Measurements from ENCODE around the gene GULP1.
"Not testable (repeated sequence)": the region's sequence is repeated elsewhere in the genome, so short reads cannot be mapped to it uniquely, and the experiment has no call there.

Gene GULP1

DNA sequence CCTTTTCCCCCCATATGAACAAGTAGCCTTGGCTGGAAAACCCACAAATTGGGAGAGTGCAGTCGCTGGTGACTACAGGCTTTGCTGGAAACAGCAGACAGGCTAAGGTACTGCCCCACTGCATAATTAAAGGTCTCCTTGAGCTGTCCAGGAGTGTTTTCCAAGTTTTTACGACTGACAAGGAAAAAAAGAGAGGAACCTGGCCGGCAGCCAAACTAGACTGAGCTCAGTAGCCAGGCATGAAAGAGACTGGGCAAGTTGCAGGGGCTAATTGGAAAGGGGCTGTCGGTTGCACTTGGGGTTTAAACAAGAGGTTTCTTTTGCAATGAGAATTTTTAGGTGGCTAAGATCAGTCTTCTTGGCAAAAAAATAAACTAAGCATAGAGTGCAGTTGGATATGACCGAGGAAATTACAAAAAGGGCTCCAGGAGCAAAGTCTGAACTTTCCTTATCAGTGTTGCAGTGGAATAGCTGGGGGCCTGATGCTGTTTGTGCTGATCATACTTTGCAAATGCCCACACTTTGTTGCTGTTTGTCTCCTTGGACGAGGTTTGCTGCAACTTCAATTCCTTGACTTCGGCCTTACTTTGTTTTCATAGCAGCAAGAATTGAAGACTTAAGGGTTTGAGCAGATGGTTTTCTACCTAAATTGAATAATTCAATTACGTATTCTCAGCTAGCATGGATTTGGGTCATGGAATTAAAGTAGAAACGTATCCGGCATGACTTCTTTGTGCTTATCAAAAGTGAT lies 2.1 kb downstream of the GULP1 start:
- no peak for DNase-seq

DNA sequence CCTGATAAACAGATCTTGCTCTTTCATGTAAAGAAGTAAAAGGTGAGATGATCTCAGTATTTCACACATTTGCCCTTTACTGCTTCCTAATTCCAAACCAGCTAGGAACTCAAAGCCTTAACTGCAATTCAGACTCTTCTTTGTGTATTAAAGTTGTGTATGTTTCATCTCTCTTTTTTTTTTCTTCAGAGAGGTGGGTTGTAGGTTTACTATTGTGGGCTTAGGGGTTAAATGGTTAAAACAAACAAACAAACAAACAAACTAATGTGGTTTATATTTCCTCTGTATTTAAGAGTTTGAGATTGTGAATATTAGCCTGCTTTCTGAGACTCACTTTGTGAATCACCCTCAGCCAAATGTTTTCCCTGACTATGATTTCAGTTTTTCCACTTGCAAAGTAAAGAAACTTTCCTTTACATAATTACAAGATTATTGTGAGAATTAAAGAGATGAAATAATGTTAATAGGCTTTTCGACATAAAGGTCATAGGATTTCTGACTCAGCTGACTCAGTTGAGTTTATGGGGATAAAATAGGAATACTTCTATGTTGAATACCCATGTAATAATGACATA lies 2.8 kb downstream of the GULP1 start:
- no peak for DNase-seq

- no peak for DNase-seq
These were observed 3.5 kb downstream of the GULP1 start for GRCh38 chr2:188295067-188295685.

DNA sequence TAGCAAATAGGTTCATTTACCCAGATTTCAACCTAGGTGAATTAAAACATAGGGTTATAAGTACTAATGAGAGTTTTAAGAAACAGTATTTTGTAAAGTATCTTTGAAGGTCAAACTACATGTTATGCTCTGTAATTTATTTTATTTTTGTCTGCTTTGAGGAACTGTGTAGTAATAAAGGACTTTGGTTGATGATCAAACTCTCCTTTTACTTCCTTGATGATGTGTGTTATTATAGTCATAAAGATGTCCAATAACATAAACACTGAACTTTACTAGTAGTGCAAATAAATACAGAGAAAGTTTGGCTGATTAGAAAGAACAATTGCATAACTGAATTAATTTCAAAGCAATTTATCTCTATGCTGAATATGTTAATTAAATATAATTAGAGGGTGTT lies 6.3 kb downstream of the GULP1 start:
- DNase-seq = no peak

DNA sequence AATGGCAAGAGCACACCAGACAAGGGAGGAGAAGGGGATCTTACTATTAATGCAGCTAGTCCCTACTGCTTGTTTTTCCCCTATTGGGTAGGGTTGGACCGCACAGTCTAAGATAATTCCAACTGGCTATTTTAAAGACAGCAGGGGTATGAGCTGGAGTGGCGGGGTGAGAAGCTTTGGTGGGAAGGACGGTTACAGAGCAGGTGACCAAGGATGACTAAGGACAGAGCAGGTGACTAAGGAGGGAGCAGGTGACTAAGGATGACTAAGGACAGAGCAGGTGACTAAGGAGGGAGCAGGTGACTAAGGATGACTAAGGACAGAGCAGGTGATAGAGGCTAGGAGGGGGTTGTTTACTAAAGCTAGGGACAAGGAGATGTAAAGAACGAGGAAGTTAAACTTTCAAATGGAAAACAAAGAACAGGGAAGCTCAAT lies 7.3 kb downstream of the GULP1 start:
- DNase-seq = not testable (repeated sequence)

GRCh38 chr2:188303363-188304031 lies 11.8 kb downstream of the GULP1 start:
- DNase-seq = no peak

GRCh38 chr2:188305271-188305670 lies 13.6 kb downstream of the GULP1 start:
- DNase-seq = no peak

DNA sequence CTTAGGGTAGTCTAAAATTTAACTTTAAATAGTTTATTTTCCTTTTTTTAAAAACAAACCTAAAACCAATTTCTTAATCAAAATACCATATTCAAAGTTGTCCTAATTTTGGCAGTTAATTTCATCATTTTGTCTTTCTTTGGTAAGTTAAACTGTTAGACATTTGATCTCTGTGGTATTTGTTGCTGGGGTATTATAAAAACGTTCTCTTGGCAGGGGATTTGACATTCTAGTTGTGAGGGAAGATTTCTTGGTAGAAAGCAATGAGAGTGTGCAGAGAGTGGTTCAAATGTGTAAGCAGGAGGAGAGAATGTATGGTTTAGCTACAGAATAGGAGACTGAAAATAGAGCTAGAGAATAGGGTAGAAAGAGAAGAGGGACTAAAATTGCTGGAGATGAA lies 14.6 kb downstream of the GULP1 start:
- no peak for DNase-seq

DNA sequence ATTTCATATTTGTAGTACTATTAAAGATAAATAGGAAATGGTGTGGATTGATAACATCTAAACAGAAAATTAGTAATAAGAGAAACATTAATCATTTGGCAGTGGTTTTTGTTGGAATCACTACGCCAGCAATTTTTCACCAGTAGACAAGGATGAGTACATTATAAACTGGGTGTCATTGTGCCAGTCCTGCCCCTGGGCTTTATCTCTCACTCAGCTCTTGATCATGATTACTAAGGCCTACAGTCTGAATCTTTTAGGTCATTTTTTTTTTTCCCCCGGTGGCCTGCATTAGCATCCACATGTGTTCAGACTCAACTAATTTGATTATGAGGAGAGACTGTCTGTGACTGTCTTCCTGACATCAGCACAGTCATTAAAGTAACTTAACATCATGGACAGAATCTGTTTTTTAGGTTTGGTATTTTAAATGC lies 16.2 kb downstream of the GULP1 start:
- DNase-seq = no peak

DNA sequence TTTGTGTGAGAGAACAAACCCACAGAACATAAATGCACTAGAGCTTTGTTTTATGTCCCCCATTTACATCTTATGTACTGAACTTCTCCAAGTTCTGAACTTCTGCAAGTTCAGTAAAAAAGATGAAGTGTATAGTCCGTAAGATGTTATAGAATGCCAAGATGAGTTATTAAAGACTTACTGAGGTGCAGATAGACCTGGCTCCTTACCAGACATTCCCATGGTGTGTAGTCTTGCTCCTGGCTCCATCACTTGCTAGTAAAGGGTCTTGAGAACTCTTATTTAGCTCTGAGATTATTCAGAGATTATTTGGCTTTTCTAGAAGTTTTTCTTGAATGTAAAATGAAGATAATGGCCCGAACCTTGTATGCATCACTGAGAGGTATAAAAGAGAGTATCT lies 16.8 kb downstream of the GULP1 start:
- DNase-seq = no peak

DNA sequence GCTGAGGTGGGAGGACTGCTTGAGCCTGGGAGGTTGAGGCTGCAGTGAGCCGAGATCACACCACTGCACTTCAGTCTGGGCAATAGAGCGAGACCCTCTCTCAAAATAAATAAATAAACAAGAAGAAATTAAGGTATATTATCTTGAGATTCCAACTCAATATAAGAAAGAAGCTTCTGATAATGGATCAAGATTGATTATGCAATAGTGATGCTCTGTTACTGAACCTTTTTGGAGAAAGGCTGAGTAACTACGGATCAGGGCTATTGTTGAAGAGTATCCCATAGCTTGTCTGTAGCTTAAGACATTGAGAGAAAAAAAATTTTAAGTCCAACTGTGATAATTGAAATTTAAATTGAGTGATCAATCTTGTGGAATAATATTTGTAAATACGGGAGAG lies 17.7 kb downstream of the GULP1 start:
- no peak for DNase-seq

DNA sequence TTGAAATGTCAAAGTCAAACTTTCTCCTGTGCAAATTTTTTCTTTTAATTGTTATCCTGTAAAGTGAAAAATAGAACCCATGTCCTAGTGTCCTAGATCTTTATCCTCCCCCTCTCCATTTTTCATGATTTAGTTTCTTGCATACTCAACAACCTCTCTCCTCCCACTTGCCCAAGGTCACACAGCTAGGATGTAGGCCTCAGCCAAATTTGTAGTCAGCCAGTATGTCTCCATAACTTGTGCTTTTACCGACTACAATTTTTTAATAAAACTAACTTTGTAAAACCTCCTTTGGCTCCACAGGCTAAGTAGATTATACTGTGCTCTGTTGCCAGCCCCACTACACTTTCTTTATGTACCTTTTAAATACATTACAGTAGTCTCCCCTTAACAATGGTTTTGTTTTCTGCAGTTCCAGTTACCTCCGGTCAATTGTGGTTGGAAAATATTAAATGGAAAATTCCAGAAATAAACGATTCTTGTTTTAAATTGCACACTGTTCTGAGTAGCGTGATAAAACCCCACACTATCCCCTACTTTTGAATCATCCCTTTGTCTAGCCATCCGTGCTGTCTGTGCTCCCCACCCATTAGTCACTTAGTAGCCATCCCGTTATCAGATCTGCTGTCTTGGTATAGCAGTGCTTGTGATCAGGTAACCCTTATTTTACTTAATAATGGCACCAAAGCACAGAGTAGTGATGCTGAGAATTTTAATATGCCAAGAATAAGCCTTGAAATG lies 22.8 kb downstream of the GULP1 start:
- no peak for DNase-seq

DNA sequence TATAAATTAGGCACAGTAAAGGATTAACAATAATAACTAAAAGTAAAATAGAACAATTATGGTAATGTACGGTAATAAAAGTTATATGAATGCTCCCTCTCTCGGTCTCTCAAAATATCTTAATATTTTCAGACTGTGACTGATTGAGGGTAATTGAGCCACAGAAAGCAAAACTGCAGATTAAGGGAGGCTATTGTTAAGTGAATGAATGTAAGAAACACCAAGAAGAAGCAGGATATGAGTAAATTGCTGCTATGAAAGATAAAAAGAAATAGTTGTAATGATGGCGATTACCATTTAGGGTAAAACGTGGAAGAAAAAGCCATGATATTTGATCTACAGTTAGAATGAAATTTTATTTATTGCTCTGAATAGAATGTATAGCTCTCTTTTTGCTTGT lies 24.1 kb downstream of the GULP1 start:
- DNase-seq = no peak

- no peak for DNase-seq
These were observed 24.7 kb downstream of the GULP1 start for GRCh38 chr2:188316342-188316741.

- DNase-seq = no peak
These were observed 25.2 kb downstream of the GULP1 start for GRCh38 chr2:188316791-188317423.

DNA sequence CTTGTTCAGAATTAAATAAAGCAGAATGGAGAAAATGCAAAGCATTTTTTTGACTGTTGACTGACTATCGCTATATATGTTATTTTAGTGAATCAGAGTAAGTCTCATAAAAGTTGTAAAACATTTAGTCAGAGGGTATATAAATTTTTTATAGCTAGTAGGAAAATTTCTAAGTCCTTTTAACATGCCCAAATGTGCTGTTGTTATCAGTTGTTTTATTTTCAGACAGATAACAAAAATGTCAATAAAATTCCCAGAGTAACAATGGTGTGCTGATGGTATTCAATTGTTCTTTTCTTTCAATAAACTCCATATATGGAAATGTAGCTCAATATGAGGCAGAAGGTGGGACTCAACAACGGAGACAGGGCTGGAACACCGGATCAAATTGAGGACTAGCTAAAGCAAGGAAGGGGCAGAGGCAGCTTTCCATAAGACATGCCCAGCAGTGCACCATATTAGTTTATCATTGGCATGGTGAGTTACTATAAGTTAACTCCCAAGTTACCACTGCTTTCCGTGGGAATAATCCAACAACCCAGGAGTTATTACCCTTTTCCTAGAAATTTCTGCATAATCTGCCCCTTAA lies 26.6 kb downstream of the GULP1 start:
- no peak for DNase-seq

DNA sequence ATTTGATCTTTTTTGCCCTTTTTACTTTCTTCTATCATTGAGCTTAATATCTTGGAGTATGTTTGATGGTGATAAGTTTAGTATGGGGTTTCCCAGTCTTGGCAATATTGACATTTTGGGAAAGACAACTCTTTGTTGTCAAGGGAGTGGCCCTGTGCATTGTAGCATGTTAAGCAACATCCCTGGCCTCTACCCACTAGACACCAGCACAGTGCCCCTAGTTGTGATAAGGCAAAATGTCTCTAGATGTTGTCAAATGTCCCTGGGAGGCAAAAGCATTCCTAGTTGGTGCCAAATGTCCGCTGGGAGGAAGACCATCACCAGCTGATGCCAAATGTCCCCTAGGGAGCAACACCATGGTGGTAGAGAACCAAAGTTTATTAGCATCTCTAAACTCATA lies 28.2 kb downstream of the GULP1 start:
- no peak for DNase-seq

DNA sequence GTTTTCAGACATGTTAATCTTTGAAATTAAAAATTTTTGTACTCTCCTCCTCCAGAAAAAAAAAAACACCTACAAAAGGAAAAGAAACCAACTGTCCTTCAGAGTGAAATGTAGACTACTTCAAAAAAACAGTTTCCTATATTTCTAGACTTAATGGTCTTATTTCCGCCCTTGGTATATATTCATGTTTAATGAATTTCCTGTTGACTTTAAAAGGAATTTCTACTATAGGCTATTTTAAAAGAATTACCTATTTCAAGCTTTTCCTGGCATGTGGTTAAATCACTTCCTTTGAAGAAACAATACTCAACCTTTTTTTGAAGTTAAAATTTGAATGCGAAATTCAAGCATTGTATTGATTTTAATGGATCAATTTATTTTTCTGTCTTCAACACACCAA lies 29.2 kb downstream of the GULP1 start:
- no peak for DNase-seq

DNA sequence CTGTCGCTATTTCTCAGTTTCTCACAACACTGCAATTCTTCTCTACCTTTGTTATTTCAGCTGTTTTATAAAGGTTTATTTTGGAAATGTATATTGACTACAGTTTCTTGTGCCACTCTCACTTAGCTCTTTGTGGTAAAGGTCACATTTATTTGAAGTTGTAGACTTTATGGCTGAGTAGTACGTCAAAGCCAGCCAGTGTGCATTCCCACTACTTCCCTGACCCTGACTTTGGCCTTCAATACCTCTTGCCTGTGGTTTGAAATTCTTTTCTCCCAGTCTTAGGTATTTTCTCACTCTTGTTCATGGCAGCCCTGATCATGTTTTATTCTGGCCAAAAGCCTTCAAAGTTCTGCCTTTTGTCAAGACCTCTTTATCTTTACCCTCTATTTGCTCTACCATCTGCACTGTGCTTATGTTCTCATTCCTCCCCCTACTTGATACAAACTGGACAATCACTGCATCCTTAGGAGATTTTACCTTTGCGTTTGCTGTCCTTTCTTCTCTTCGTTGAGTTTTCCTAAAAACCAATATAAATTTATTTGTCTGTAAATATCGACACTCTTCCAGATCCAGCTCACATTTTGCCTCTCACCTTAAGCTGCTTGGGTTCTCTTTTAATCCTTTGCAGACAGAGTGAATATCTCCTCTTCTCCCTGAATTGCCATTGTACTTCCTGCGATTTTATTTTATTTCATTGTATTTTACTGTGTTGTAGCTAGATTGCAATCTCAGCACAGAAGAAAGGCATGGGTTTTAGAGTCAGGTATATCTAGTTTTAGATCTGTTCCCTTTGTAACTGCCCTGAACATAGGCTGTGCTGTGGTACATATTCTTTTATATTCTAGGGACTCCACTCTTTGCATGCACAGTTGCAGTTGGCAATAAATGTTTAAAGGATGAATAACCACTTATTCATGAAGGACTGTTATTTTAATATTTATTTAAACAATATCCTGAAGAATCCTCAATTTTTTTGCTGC lies 31.2 kb downstream of the GULP1 start:
- no peak for DNase-seq

DNA sequence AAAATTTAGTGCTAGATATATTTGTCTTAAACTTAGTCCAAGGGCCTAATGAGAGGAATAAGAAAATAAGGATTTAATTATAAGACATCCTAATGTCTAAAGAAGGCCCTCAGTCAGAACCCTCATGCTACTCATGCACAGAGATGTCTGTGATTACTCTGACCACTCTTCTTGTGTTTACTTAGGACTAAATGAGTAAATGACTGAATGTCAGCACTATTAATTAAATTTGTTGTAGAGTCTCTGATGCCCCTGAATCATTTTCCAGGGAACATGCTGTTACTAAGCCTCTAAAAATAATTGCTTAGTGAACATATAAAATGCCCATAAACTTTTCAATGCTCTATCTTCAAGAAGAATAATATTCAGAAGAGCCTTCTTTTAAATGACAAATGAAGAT lies 32.4 kb downstream of the GULP1 start:
- no peak for DNase-seq

GRCh38 chr2:188326290-188326668 lies 34.6 kb downstream of the GULP1 start:
- no peak for DNase-seq
